ENCODE results near the gene CUX1. TPM values are rescaled to one million over a fixed set of nuclear protein-coding genes. Genes with fewer than 3 reads are reported as not detected.
A peak's percentile ranks its signal among the peaks of the same experiment; 100 is the strongest.

CUX1 gene
- total RNA-seq, 3 donors from 2014 or later = 85.2 to 167 (median 120) TPM

GRCh38 chr7:102055181-102055976 lies 238.0 kb downstream of the CUX1 start:
- H3K4me3 ChIP-seq = no peak overlapping the region
- no peaks in the 10 kb centered on the region for H3K4me1 ChIP-seq (ENCODE audit: low read depth)
- ATAC-seq (no peak), DNase-seq (no peak)
- H3K9me3 ChIP-seq = peaks cover 5% of the 10 kb centered on the region
- H3K36me3 ChIP-seq (ENCODE audit: low read depth) = no peaks in the 10 kb centered on the region
- TF ChIP-seq, protein P1, sequence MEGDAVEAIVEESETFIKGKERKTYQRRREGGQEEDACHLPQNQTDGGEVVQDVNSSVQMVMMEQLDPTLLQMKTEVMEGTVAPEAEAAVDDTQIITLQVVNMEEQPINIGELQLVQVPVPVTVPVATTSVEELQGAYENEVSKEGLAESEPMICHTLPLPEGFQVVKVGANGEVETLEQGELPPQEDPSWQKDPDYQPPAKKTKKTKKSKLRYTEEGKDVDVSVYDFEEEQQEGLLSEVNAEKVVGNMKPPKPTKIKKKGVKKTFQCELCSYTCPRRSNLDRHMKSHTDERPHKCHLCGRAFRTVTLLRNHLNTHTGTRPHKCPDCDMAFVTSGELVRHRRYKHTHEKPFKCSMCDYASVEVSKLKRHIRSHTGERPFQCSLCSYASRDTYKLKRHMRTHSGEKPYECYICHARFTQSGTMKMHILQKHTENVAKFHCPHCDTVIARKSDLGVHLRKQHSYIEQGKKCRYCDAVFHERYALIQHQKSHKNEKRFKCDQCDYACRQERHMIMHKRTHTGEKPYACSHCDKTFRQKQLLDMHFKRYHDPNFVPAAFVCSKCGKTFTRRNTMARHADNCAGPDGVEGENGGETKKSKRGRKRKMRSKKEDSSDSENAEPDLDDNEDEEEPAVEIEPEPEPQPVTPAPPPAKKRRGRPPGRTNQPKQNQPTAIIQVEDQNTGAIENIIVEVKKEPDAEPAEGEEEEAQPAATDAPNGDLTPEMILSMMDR (IDR thresholded peaks at IDR 0.05) = no peak
- intact Hi-C loops (cut with DNase I, micrococcal nuclease) = no loop called here

GRCh38 chr7:102059524-102059923 lies 242.1 kb downstream of the CUX1 start:
- Histone ChIP-seq H3K4me1 (ENCODE audit: low read depth) (peaks cover 11% of the 10 kb centered on the region), H3K4me3 (no peak overlapping the region), H3K9me3 (peaks cover 5% of the 10 kb centered on the region), H3K36me3 (ENCODE audit: low read depth) (no peaks in the 10 kb centered on the region)
- ATAC-seq (no peak), DNase-seq (no peak)
- TF ChIP-seq, protein P1 (IDR thresholded peaks at IDR 0.05) = no peak
- intact Hi-C loops (cut with DNase I, micrococcal nuclease) = no loop called here

DNA sequence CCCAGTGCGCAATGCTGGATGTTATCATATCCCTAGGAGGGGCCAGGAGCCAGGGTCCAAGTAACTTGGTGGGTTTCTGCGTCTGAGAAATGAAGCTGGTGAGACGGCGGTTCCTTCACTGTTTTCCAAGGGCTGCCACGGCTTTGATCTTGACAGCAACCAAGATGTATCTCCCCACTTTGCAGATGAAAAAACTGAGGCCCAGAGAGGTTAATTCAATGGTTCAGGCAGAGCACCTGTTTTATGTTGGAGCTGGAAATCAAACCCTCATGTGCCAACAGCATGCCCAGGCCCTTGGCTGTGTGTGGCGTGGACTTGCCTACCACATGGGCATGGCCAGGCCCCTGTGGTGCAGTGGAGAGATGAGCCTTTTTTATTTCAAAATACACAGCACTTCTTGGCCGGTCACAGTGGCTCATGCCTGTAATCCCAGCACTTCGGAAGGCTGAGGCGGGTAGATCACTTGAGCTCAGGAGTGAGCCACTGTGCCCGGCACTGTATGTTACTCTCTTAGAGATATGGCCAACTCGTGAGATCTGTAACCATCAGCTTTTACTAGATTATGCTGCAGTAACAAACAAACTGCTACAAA lies 244.0 kb downstream of the CUX1 start:
- H3K36me3 ChIP-seq (ENCODE audit: low read depth) = no peaks in the 10 kb centered on the region
- H3K9me3 ChIP-seq = peaks cover 2% of the 10 kb centered on the region
- intact Hi-C loops (cut with DNase I, micrococcal nuclease) = no loop called here
- no peak overlapping the region for H3K4me3 ChIP-seq
- ATAC-seq = no peak
- TF ChIP-seq, protein P1 (IDR thresholded peaks at IDR 0.05) = no peak
- DNase-seq = no peak
- peaks cover 11% of the 10 kb centered on the region for H3K4me1 ChIP-seq (ENCODE audit: low read depth)

DNA sequence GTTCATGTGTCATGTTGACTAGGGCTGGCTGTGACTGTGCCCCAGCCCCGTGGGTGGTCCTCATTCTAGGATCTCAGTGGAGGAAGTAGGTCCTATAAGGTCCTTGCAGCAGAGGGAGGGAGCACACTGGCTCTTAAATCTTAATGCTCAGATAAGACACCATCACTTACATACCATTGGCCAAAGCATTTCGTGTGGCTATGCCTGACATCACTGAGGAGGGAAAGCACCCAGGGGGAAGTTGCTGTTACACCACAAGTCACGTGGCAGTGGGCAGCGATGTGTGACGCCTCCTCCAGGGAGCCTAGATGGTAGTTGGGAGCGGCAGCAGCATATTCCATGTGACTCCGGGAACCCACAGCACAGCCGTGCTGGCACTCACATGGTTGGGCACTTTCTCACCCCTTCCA lies 244.6 kb downstream of the CUX1 start:
- TF ChIP-seq, protein P1 (IDR thresholded peaks at IDR 0.05) = no peak
- DNase-seq (no peak), ATAC-seq (no peak)
- peaks cover 11% of the 10 kb centered on the region for H3K4me1 ChIP-seq (ENCODE audit: low read depth)
- no peaks in the 10 kb centered on the region for H3K36me3 ChIP-seq (ENCODE audit: low read depth)
- intact Hi-C loops (cut with DNase I, micrococcal nuclease) = no loop called here
- no peak overlapping the region for H3K4me3 ChIP-seq
- no peaks in the 10 kb centered on the region for H3K9me3 ChIP-seq

DNA sequence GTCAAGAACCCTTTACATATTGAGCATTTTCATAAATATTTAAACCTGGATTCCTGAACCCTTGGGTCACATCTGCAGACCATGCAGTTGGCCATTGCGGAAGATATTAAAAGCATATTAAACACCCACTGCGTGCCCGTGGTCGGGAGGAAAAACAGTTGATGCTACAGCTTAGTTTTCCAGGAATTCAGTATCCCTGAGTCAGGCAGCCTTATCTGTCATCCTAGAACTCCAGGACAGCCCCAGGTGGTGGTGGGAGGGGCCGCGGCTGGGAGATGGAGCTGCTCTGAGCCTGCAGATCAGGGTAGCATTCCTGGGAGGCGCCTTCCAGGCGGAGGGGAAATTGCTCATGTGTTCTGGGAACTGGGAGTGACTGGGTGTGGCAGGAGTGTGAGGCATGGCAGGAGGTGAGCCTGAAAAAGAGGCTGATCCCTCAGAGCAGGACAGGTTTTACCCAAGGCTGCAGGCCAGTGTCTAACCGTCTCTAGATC lies 246.3 kb downstream of the CUX1 start:
- DNase-seq (peak; percentile 70 to 86 (median 83)), ATAC-seq (peak; percentile 94)
- intact Hi-C loops (cut with DNase I, micrococcal nuclease) = no loop called here
- H3K9me3 ChIP-seq = no peaks in the 10 kb centered on the region
- no peaks in the 10 kb centered on the region for H3K36me3 ChIP-seq (ENCODE audit: low read depth)
- TF ChIP-seq, protein P1 (IDR thresholded peaks at IDR 0.05) = no peak
- peaks cover 11% of the 10 kb centered on the region for H3K4me1 ChIP-seq (ENCODE audit: low read depth)
- no peak overlapping the region for H3K4me3 ChIP-seq

Measured in mucosa of descending colon (tissue), 3 donors.